Transverse colon (tissue), 4 donors: ENCODE data around the gene MSL2. TPM values are rescaled to one million over a fixed set of nuclear protein-coding genes. Genes with fewer than 3 reads are reported as not detected.
"Not testable (repeated sequence)": the region's sequence is repeated elsewhere in the genome, so short reads cannot be mapped to it uniquely, and the experiment has no call there.

Experiments used
- DNase-seq: peaks from one replicate; pipeline ENCODE4 v3.0.0-alpha.2; 2019
- H3K27ac ChIP-seq, 4 donors: fragments of 200-600 bp; sonication (generic); 2 replicates each; pipeline ENCODE4 v1.5.1; 2016 to 2018; ENCODE audit warnings: inconsistent platforms in 4 of 4
- H3K27me3 ChIP-seq: fragments of 200-600 bp; sonication (generic); 2 replicates; pipeline ENCODE4 v1.5.1; 2017; ENCODE audit warnings: inconsistent platforms
- H3K36me3 ChIP-seq, 4 donors: fragments of 200-600 bp; sonication (generic); 2 replicates each; pipeline ENCODE4 v1.5.1; 2017 to 2019; ENCODE audit warnings: inconsistent platforms in 4 of 4
- H3K4me1 ChIP-seq, 4 donors: fragments of 200-600 bp; sonication (generic); 2 replicates each; pipeline ENCODE4 v1.5.1; 2017 to 2020; ENCODE audit warnings: inconsistent platforms in 4 of 4
- H3K4me3 ChIP-seq, 4 donors: fragments of 200-600 bp; sonication (generic); 1 replicate in 1 of 4; 2 replicates in 3 of 4; pipeline versions ENCODE4 v1.5.1 to v1.6.1; 2017 to 2019; ENCODE audit warnings: inconsistent platforms in 4 of 4
- H3K9me3 ChIP-seq, 2 donors: fragments of 200-600 bp; sonication (generic); 2 replicates each; pipeline ENCODE4 v1.5.1; 2017 to 2019; ENCODE audit warnings: inconsistent platforms in 2 of 2
- EP300 ChIP-seq: sonication (generic); formaldehyde crosslinking; IDR thresholded peaks from one replicate; pipeline ENCODE4 v1.6.1; 2017; ENCODE audit warnings: antibody characterized with exemption, low read depth
- POLR2A ChIP-seq: fragments of 450-650 bp; IDR thresholded peaks from one replicate; pipeline ENCODE4 v1.6.1; 2016; ENCODE audit warnings: antibody characterized with exemption, mild to moderate bottlenecking, moderate library complexity
- POLR2AphosphoS5 ChIP-seq, 3 donors: sonication (generic); formaldehyde crosslinking; IDR thresholded peaks; one replicate each; pipeline ENCODE4 v1.6.1; 2016; ENCODE audit warnings: antibody characterized with exemption in 3 of 3
- WGBS, 2 donors: methylation state at CpG; one replicate each; pipeline ENCODE4 v1.1.5; 2018; ENCODE audit warnings: low coverage in 1 of 2; 5-methylcytosine and 5-hydroxymethylcytosine counted together
- in situ Hi-C, 4 donors: fragments of 200-750 bp; cut with MboI; loops; one replicate each; pipeline versions ENCODE4 v1.15.0 to v1.15.1; 2017; ENCODE audit warnings: low sequenced_read_pairs in 3 of 4, low pct_ligation_motif_present in 1 of 4, low pct_unique_long_range_greater_than_20kb in 1 of 4
- intact Hi-C: fragments of 100-400 bp; cut with DNase I; formaldehyde crosslinking; loops from one replicate; pipeline ENCODE4 v1.15.1; 2023; ENCODE audit warnings: low total_unique reads
- total RNA-seq, 4 donors: library from RNA; depleted of rRNA; stranded (reverse); fragments of >200 nt; gene quantifications; one replicate each; pipeline ENCODE4 v1.1.0, GENCODE V29; 2016
- TF ChIP-seq, protein P1 (sequence below), 5 experiments: fragments of 200-600 bp in 3 of 5; fragments of 450-650 bp in 2 of 5; sonication (generic) in 3 of 5; IDR thresholded peaks; 1 replicate in 2 of 5; 2 replicates in 3 of 5; pipeline ENCODE4 v1.5.1; 2016 to 2017; ENCODE audit warnings: antibody characterized with exemption in 5 of 5, inconsistent platforms in 3 of 5, mild to moderate bottlenecking in 2 of 5, moderate library complexity in 1 of 5

The MSL2 gene
- total RNA-seq, 4 donors from 2014 or later, result 18.2 to 42.7 (median 31.7) TPM

GRCh38 chr3:136134091-136134490, 62.0 kb downstream of the MSL2 start:
- Histone ChIP-seq H3K27ac (no peak overlapping the region), H3K4me1 (no peaks in the 10 kb centered on the region), H3K9me3 (no peaks in the 10 kb centered on the region), H3K4me3 (no peak overlapping the region), H3K36me3 (no peaks in the 10 kb centered on the region), H3K27me3 (no peaks in the 10 kb centered on the region)
- no peak for DNase-seq
- no peak for TF ChIP-seq POLR2AphosphoS5 (IDR thresholded peaks at IDR 0.05)
- TF ChIP-seq, protein P1, sequence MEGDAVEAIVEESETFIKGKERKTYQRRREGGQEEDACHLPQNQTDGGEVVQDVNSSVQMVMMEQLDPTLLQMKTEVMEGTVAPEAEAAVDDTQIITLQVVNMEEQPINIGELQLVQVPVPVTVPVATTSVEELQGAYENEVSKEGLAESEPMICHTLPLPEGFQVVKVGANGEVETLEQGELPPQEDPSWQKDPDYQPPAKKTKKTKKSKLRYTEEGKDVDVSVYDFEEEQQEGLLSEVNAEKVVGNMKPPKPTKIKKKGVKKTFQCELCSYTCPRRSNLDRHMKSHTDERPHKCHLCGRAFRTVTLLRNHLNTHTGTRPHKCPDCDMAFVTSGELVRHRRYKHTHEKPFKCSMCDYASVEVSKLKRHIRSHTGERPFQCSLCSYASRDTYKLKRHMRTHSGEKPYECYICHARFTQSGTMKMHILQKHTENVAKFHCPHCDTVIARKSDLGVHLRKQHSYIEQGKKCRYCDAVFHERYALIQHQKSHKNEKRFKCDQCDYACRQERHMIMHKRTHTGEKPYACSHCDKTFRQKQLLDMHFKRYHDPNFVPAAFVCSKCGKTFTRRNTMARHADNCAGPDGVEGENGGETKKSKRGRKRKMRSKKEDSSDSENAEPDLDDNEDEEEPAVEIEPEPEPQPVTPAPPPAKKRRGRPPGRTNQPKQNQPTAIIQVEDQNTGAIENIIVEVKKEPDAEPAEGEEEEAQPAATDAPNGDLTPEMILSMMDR (IDR thresholded peaks at IDR 0.05), result no peak
- TF ChIP-seq POLR2A, result no peak
- TF ChIP-seq EP300, result no peak
- intact Hi-C loops, result no loop called here
- 86 to 96% methylated on average over 1 of the region's 1 CpG for WGBS, 2 donors
- in situ Hi-C loops, result no loop called here

DNA sequence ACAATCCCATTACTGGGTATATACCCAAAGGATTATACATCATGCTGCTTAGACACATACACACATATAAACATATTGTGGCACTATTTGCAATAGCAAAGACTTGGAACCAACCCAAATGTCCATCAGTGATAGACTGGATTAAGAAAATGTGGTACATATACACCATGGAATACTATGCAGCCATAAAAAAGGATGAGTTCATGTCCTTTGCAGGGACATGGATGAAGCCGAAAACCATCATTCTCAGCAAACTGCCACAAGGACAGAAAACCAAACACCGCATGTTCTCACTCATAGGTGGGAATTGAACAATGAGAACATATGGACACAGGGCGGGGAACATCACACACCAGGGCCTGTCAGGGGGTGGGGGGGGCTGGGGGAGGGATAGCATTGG, 64.5 kb downstream of the MSL2 start:
- H3K36me3 ChIP-seq, H3K9me3 ChIP-seq, intact Hi-C loops, H3K27ac ChIP-seq, in situ Hi-C loops, H3K27me3 ChIP-seq, H3K4me1 ChIP-seq, DNase-seq, H3K4me3 ChIP-seq: not testable (repeated sequence)
- 96% methylated on average over 3 of the region's 3 CpGs; no CpG with 5 or more reads in 1 of the 2 donors for WGBS, 2 donors

- no peak for TF ChIP-seq EP300
- TF ChIP-seq POLR2A, result no peak
- TF ChIP-seq POLR2AphosphoS5 (IDR thresholded peaks at IDR 0.05), result no peak
- TF ChIP-seq, protein P1 (IDR thresholded peaks at IDR 0.05), result no peak
Measured at GRCh38 chr3:136122006-136122405, 74.1 kb downstream of the MSL2 start.

GRCh38 chr3:136120373-136121348, 75.5 kb downstream of the MSL2 start:
- Histone ChIP-seq H3K27me3 (no peaks in the 10 kb centered on the region), H3K27ac (no peak overlapping the region), H3K36me3 (no peaks in the 10 kb centered on the region), H3K4me3 (no peak overlapping the region), H3K9me3 (no peaks in the 10 kb centered on the region), H3K4me1 (no peaks in the 10 kb centered on the region)
- in situ Hi-C loops (no loop called here), intact Hi-C loops (no loop called here)
- TF ChIP-seq EP300 (no peak), POLR2AphosphoS5 (IDR thresholded peaks at IDR 0.05) (no peak), POLR2A (no peak)
- TF ChIP-seq, protein P1 (IDR thresholded peaks at IDR 0.05), result no peak
- 92 to 97% methylated on average over 2 to 8 of the region's 8 CpGs for WGBS, 2 donors
- no peak for DNase-seq

More at GRCh38 chr3:136122006-136122405, 74.1 kb downstream of the MSL2 start:
- no peak for DNase-seq
- in situ Hi-C loops, result no loop called here
- intact Hi-C loops, result no loop called here
- Histone ChIP-seq H3K27me3 (no peaks in the 10 kb centered on the region), H3K4me1 (no peaks in the 10 kb centered on the region), H3K9me3 (no peaks in the 10 kb centered on the region), H3K4me3 (no peak overlapping the region), H3K27ac (no peak overlapping the region), H3K36me3 (peaks cover 0 to 5% (median 0%) of the 10 kb centered on the region in 4 donors)
- WGBS, 2 donors, result 80 to 88% methylated on average over 3 to 4 of the region's 4 CpGs

GRCh38 chr3:136119783-136120182, 76.4 kb downstream of the MSL2 start:
- intact Hi-C loops, in situ Hi-C loops, H3K9me3 ChIP-seq, H3K36me3 ChIP-seq, H3K4me1 ChIP-seq, H3K27ac ChIP-seq, DNase-seq, H3K27me3 ChIP-seq, H3K4me3 ChIP-seq: not testable (repeated sequence)
- WGBS, 2 donors, result 84 to 89% methylated on average over 4 to 5 of the region's 5 CpGs

- H3K27me3 ChIP-seq, DNase-seq, H3K4me3 ChIP-seq, H3K36me3 ChIP-seq, H3K4me1 ChIP-seq, H3K9me3 ChIP-seq, intact Hi-C loops, H3K27ac ChIP-seq, in situ Hi-C loops: not testable (repeated sequence)
- WGBS, 2 donors, result 88 to 91% methylated on average over 1 of the region's 1 CpG
Measured at GRCh38 chr3:136119332-136119731, 76.8 kb downstream of the MSL2 start.
